OCI-LY1 (cell line): ENCODE data around the gene PCDHGB2.

ENCODE experiments used
- CTCF ChIP-seq: fragments of 200-600 bp; sonication (generic), shearing (Covaris generic); IDR thresholded peaks from 2 replicates; pipeline ENCODE4 v1.5.1; 2017; ENCODE audit warnings: mild to moderate bottlenecking, antibody characterized with exemption, low read length, moderate library complexity, mixed read lengths
- EZH2 ChIP-seq: fragments of 200-600 bp; sonication (generic), shearing (Covaris generic); IDR thresholded peaks from 2 replicates; pipeline ENCODE4 v1.8.0; 2017; ENCODE audit warnings: borderline replicate concordance, mixed run types, mild to moderate bottlenecking, antibody characterized with exemption, low read length, moderate library complexity, mixed read lengths

GRCh38 chr5:141389153-141390042 is 29.6 kb downstream of the PCDHGB2 start:
- TF ChIP-seq CTCF = no peak
- TF ChIP-seq EZH2 = no peak
